Breast epithelium (tissue), 3 donors: Measurements from ENCODE around the gene OPCML.

Source experiments
- POLR2A ChIP-seq: fragments of 450-650 bp; IDR thresholded peaks from one replicate; pipeline ENCODE4 v1.6.1; 2016; ENCODE audit warnings: antibody characterized with exemption, mild to moderate bottlenecking, moderate library complexity
- POLR2AphosphoS5 ChIP-seq, 3 donors: sonication (generic); formaldehyde crosslinking; IDR thresholded peaks; one replicate each; pipeline ENCODE4 v1.6.1; 2017; ENCODE audit warnings: antibody characterized with exemption in 3 of 3
- TF ChIP-seq, protein P1 (sequence below), 3 donors: fragments of 450-650 bp; IDR thresholded peaks; one replicate each; pipeline ENCODE4 v1.5.1; 2016 to 2017; ENCODE audit warnings: antibody characterized with exemption in 3 of 3, mild to moderate bottlenecking in 3 of 3, moderate library complexity in 3 of 3

- no peak for TF ChIP-seq POLR2A
- TF ChIP-seq, protein P1, sequence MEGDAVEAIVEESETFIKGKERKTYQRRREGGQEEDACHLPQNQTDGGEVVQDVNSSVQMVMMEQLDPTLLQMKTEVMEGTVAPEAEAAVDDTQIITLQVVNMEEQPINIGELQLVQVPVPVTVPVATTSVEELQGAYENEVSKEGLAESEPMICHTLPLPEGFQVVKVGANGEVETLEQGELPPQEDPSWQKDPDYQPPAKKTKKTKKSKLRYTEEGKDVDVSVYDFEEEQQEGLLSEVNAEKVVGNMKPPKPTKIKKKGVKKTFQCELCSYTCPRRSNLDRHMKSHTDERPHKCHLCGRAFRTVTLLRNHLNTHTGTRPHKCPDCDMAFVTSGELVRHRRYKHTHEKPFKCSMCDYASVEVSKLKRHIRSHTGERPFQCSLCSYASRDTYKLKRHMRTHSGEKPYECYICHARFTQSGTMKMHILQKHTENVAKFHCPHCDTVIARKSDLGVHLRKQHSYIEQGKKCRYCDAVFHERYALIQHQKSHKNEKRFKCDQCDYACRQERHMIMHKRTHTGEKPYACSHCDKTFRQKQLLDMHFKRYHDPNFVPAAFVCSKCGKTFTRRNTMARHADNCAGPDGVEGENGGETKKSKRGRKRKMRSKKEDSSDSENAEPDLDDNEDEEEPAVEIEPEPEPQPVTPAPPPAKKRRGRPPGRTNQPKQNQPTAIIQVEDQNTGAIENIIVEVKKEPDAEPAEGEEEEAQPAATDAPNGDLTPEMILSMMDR (IDR thresholded peaks at IDR 0.05), result no peak
- TF ChIP-seq POLR2AphosphoS5 (IDR thresholded peaks at IDR 0.05), result no peak
These were observed 681.1 kb downstream of the OPCML start for GRCh38 chr11:132851247-132851646.
